ENCODE results near the gene COA1. TPM values are rescaled to one million over a fixed set of nuclear protein-coding genes. Genes with fewer than 3 reads are reported as not detected.

COA1 gene
- total RNA-seq, 1 donor from 2014 or later: 79.0 TPM

GRCh38 chr7:43655584-43655983 lies 73.7 kb downstream of the COA1 start:
- Mint-ChIP-seq H3K27me3 (no peaks in the 10 kb centered on the region), H3K9me3 (peaks cover 7% of the 10 kb centered on the region), H3K4me3 (no peak overlapping the region), H3K27ac (no peak overlapping the region), H3K4me1 (peaks cover 62% of the 10 kb centered on the region), H3K36me3 (ENCODE audit: low read depth) (peaks cover 48% of the 10 kb centered on the region)
- intact Hi-C loops (cut with micrococcal nuclease): no loop called here
- no peak for DNase-seq

- H3K4me3 Mint-ChIP-seq: peak overlapping the region; percentile 26
- peaks cover 62% of the 10 kb centered on the region for H3K4me1 Mint-ChIP-seq
- DNase-seq: peak; percentile 52
- peaks cover 48% of the 10 kb centered on the region for H3K36me3 Mint-ChIP-seq (ENCODE audit: low read depth)
- peaks cover 7% of the 10 kb centered on the region for H3K9me3 Mint-ChIP-seq
- peak overlapping the region; percentile 77 for H3K27ac Mint-ChIP-seq
- H3K27me3 Mint-ChIP-seq: no peaks in the 10 kb centered on the region
- intact Hi-C loops (cut with micrococcal nuclease): no loop called here
These were observed 75.3 kb downstream of the COA1 start for GRCh38 chr7:43653891-43654504.

- H3K27ac Mint-ChIP-seq: peak overlapping the region; percentile 77
- intact Hi-C loops (cut with micrococcal nuclease): no loop called here
- H3K9me3 Mint-ChIP-seq: peaks cover 7% of the 10 kb centered on the region
- no peak overlapping the region for H3K4me3 Mint-ChIP-seq
- H3K27me3 Mint-ChIP-seq: no peaks in the 10 kb centered on the region
- H3K36me3 Mint-ChIP-seq (ENCODE audit: low read depth): peaks cover 43% of the 10 kb centered on the region
- DNase-seq: no peak
- peaks cover 62% of the 10 kb centered on the region for H3K4me1 Mint-ChIP-seq
These were observed 75.9 kb downstream of the COA1 start for GRCh38 chr7:43653466-43653865.

GRCh38 chr7:43652364-43652763 lies 77.0 kb downstream of the COA1 start:
- DNase-seq: no peak
- peak overlapping the region; percentile 46 for H3K4me3 Mint-ChIP-seq
- intact Hi-C loops (cut with micrococcal nuclease): no loop called here
- no peaks in the 10 kb centered on the region for H3K27me3 Mint-ChIP-seq
- H3K4me1 Mint-ChIP-seq: peaks cover 66% of the 10 kb centered on the region
- peaks cover 38% of the 10 kb centered on the region for H3K36me3 Mint-ChIP-seq (ENCODE audit: low read depth)
- H3K27ac Mint-ChIP-seq: peak overlapping the region; percentile 99
- peaks cover 7% of the 10 kb centered on the region for H3K9me3 Mint-ChIP-seq

GRCh38 chr7:43650457-43651052 lies 78.8 kb downstream of the COA1 start:
- Mint-ChIP-seq H3K4me1 (peaks cover 79% of the 10 kb centered on the region), H3K27me3 (no peaks in the 10 kb centered on the region), H3K27ac (peak overlapping the region; percentile 99), H3K36me3 (ENCODE audit: low read depth) (peaks cover 42% of the 10 kb centered on the region), H3K9me3 (peaks cover 10% of the 10 kb centered on the region), H3K4me3 (peak overlapping the region; percentile 81)
- DNase-seq: peak; percentile 75
- intact Hi-C loops (cut with micrococcal nuclease): no loop called here

- H3K4me1 Mint-ChIP-seq: peaks cover 84% of the 10 kb centered on the region
- H3K4me3 Mint-ChIP-seq: peak overlapping the region; percentile 81
- no peaks in the 10 kb centered on the region for H3K27me3 Mint-ChIP-seq
- peaks cover 47% of the 10 kb centered on the region for H3K36me3 Mint-ChIP-seq (ENCODE audit: low read depth)
- peak; percentile 93 for DNase-seq
- H3K27ac Mint-ChIP-seq: peak overlapping the region; percentile 99
- peaks cover 11% of the 10 kb centered on the region for H3K9me3 Mint-ChIP-seq
- intact Hi-C loops (cut with micrococcal nuclease): loop anchor here (2.0 kb wide), 2 partner anchors 79 to 185 kb away; partner anchors contain the start of gene COA1
These were observed 79.5 kb downstream of the COA1 start for GRCh38 chr7:43649755-43650274.

- DNase-seq: peak; percentile 93
- intact Hi-C loops (cut with micrococcal nuclease): loop anchor here (1.0 to 2.0 kb wide), 11 partner anchors 10 to 186 kb away; partner anchors contain the start of gene COA1
- H3K9me3 Mint-ChIP-seq: peaks cover 4% of the 10 kb centered on the region
- H3K27ac Mint-ChIP-seq: peak overlapping the region; percentile 99
- H3K27me3 Mint-ChIP-seq: no peaks in the 10 kb centered on the region
- H3K4me3 Mint-ChIP-seq: peak overlapping the region; percentile 81
- peaks cover 47% of the 10 kb centered on the region for H3K36me3 Mint-ChIP-seq (ENCODE audit: low read depth)
- peaks cover 82% of the 10 kb centered on the region for H3K4me1 Mint-ChIP-seq
These were observed 80.6 kb downstream of the COA1 start for GRCh38 chr7:43648473-43649406.

- peaks cover 83% of the 10 kb centered on the region for H3K4me1 Mint-ChIP-seq
- H3K4me3 Mint-ChIP-seq: peak overlapping the region; percentile 81
- H3K36me3 Mint-ChIP-seq (ENCODE audit: low read depth): peaks cover 51% of the 10 kb centered on the region
- no peaks in the 10 kb centered on the region for H3K27me3 Mint-ChIP-seq
- peak overlapping the region; percentile 99 for H3K27ac Mint-ChIP-seq
- intact Hi-C loops (cut with micrococcal nuclease): loop anchor here (1.0 to 2.0 kb wide), 11 partner anchors 10 to 187 kb away; partner anchors contain the start of gene COA1
- H3K9me3 Mint-ChIP-seq: peaks cover 4% of the 10 kb centered on the region
- peak; percentile 81 for DNase-seq
These were observed 81.5 kb downstream of the COA1 start for GRCh38 chr7:43647673-43648472.

GRCh38 chr7:43647339-43647672 lies 82.0 kb downstream of the COA1 start:
- Mint-ChIP-seq H3K4me1 (peaks cover 86% of the 10 kb centered on the region), H3K9me3 (peaks cover 4% of the 10 kb centered on the region), H3K36me3 (ENCODE audit: low read depth) (peaks cover 51% of the 10 kb centered on the region), H3K4me3 (peak overlapping the region; percentile 81), H3K27me3 (no peaks in the 10 kb centered on the region), H3K27ac (peak overlapping the region; percentile 99)
- DNase-seq: no peak
- intact Hi-C loops (cut with micrococcal nuclease): no loop called here

GRCh38 chr7:43646603-43647338 lies 82.6 kb downstream of the COA1 start:
- peaks cover 49% of the 10 kb centered on the region for H3K36me3 Mint-ChIP-seq (ENCODE audit: low read depth)
- no peaks in the 10 kb centered on the region for H3K27me3 Mint-ChIP-seq
- H3K27ac Mint-ChIP-seq: peak overlapping the region; percentile 99

GRCh38 chr7:43645699-43646226 lies 83.6 kb downstream of the COA1 start:
- Mint-ChIP-seq H3K27me3 (no peaks in the 10 kb centered on the region), H3K9me3 (peaks cover 4% of the 10 kb centered on the region), H3K4me3 (peak overlapping the region; percentile 81), H3K27ac (peak overlapping the region; percentile 67), H3K4me1 (peaks cover 75% of the 10 kb centered on the region), H3K36me3 (ENCODE audit: low read depth) (peaks cover 51% of the 10 kb centered on the region)
- intact Hi-C loops (cut with micrococcal nuclease): no loop called here
- no peak for DNase-seq

More at GRCh38 chr7:43646603-43647338, 82.6 kb downstream of the COA1 start:
- DNase-seq: no peak
- Mint-ChIP-seq H3K4me1 (peaks cover 82% of the 10 kb centered on the region), H3K9me3 (peaks cover 4% of the 10 kb centered on the region), H3K4me3 (peak overlapping the region; percentile 81)
- intact Hi-C loops (cut with micrococcal nuclease): no loop called here

- intact Hi-C loops (cut with micrococcal nuclease): no loop called here
- H3K27me3 Mint-ChIP-seq: no peaks in the 10 kb centered on the region
- peak overlapping the region; percentile 7 for H3K4me3 Mint-ChIP-seq
- H3K36me3 Mint-ChIP-seq (ENCODE audit: low read depth): peaks cover 65% of the 10 kb centered on the region
- H3K4me1 Mint-ChIP-seq: peaks cover 68% of the 10 kb centered on the region
- DNase-seq: no peak
- peaks cover 4% of the 10 kb centered on the region for H3K9me3 Mint-ChIP-seq
- H3K27ac Mint-ChIP-seq: peak overlapping the region; percentile 26
These were observed 85.5 kb downstream of the COA1 start for GRCh38 chr7:43643846-43644245.
